Measurements from ENCODE around the gene TGM3. TPM values are rescaled to one million over a fixed set of nuclear protein-coding genes. Genes with fewer than 3 reads are reported as not detected.

Gene TGM3
- total and polyA plus RNA-seq, 10 of the 15 experiments (the other 5 are each of a cell fraction or from before 2014, with no cell fraction given) = not detected

DNA sequence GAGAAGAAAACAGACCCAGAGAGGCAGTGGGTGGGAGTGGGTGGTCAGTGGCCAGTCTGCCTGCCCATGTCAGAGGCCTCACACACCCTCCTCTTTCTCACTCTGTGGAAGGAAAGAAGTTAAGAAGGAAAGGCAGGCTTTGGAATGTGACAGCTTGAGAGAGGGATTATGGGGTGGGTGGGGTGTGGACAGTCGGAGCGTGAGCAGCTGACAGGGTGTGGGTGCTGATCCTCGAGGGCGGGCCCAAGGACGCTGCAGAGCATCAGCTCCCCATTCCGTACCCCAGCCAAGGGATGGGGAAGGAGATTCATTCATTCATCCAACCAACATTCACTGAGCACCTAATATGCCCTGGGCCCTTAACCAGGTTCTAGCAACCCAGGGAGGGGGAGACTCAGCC, 89.7 kb downstream of the TGM3 start:
- H3K9me3 ChIP-seq (replicated peaks; ENCODE audit: control insufficient read depth, insufficient read depth, low read length) = peaks cover 7% of the 10 kb centered on the region; the same call in 2 of the 3 replicates
- CTCF ChIA-PET = interaction anchor here (1.2 kb wide), 1 partner anchor 66 kb away, joined by 3 read pairs; no protein-coding TSS in a partner anchor
- H3K36me3 ChIP-seq (ENCODE audit: control insufficient read depth in 2 of 2, insufficient read depth in 2 of 2, low read length in 1 of 2) = no peaks in the 10 kb centered on the region
- BruUV-seq (replicated peaks) = no TSS peak
- no peak overlapping the region for H3K4me3 ChIP-seq
- no peaks in the 10 kb centered on the region for H3K79me2 ChIP-seq (ENCODE audit: control insufficient read depth, insufficient read depth, low read length)
- no peak overlapping the region for H3K9ac ChIP-seq (ENCODE audit: control insufficient read depth, insufficient read depth, low read length)
- intact Hi-C loops (cut with micrococcal nuclease; ENCODE audit: unreplicated experiment) (no loop called here), in situ Hi-C loops (cut with MboI) (no loop called here)
- peaks cover 4% of the 10 kb centered on the region for H3K4me1 ChIP-seq (ENCODE audit: control insufficient read depth, insufficient read depth, low read length)
- no peak overlapping the region for H2AFZ ChIP-seq (ENCODE audit: control insufficient read depth, low read depth, low read length)
- DNase-seq (ENCODE audit: low read depth, low spot score) (no peak), FAIRE-seq (no peak), ATAC-seq (no peak)
- no peak overlapping the region for H3K4me2 ChIP-seq (ENCODE audit: control insufficient read depth, insufficient read depth)
- H4K20me1 ChIP-seq (ENCODE audit: control insufficient read depth, insufficient read depth) = no peaks in the 10 kb centered on the region
- RAD21 ChIA-PET (ENCODE audit: unreplicated experiment) = no interaction called here
- SMC1A ChIA-PET (ENCODE audit: uncharacterized antibody, unreplicated experiment) = no interaction called here
- POLR2A ChIA-PET = no interaction called here
- 55% methylated on average over 6 of the region's 6 CpGs for WGBS (ENCODE audit: insufficient coverage, insufficient replicate concordance, low lambda C conversion rate, missing lambda C conversion rate)
- no peaks in the 10 kb centered on the region for H3K27me3 ChIP-seq (replicated peaks in 1 of 2; ENCODE audit: control insufficient read depth in 2 of 2, insufficient read depth in 2 of 2, low read length in 1 of 2)
- H3K27ac ChIP-seq (ENCODE audit: control insufficient read depth, insufficient read depth) = no peak overlapping the region
- TF ChIP-seq FOXK2 (IDR thresholded peaks at IDR 0.05) (no peak), ZBED1 (IDR thresholded peaks at IDR 0.05; ENCODE audit: borderline replicate concordance) (no peak), MTA2 (IDR thresholded peaks at IDR 0.05; ENCODE audit: low read depth) (no peak), CBX5 (IDR thresholded peaks at IDR 0.05; ENCODE audit: low read depth) (no peak), NFYB (IDR thresholded peaks at IDR 0.05; ENCODE audit: insufficient read depth, low read depth, low read length) (no peak), NRF1 (conservative IDR thresholded peaks at IDR 0.05; ENCODE audit: low read depth, low read length) (no peak), JUNB (IDR thresholded peaks at IDR 0.05) (no peak)
- TF ChIP-seq, protein P1, sequence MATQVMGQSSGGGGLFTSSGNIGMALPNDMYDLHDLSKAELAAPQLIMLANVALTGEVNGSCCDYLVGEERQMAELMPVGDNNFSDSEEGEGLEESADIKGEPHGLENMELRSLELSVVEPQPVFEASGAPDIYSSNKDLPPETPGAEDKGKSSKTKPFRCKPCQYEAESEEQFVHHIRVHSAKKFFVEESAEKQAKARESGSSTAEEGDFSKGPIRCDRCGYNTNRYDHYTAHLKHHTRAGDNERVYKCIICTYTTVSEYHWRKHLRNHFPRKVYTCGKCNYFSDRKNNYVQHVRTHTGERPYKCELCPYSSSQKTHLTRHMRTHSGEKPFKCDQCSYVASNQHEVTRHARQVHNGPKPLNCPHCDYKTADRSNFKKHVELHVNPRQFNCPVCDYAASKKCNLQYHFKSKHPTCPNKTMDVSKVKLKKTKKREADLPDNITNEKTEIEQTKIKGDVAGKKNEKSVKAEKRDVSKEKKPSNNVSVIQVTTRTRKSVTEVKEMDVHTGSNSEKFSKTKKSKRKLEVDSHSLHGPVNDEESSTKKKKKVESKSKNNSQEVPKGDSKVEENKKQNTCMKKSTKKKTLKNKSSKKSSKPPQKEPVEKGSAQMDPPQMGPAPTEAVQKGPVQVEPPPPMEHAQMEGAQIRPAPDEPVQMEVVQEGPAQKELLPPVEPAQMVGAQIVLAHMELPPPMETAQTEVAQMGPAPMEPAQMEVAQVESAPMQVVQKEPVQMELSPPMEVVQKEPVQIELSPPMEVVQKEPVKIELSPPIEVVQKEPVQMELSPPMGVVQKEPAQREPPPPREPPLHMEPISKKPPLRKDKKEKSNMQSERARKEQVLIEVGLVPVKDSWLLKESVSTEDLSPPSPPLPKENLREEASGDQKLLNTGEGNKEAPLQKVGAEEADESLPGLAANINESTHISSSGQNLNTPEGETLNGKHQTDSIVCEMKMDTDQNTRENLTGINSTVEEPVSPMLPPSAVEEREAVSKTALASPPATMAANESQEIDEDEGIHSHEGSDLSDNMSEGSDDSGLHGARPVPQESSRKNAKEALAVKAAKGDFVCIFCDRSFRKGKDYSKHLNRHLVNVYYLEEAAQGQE (IDR thresholded peaks at IDR 0.05; ENCODE audit: low read depth, low read length) = no peak
- TF ChIP-seq, protein P2, sequence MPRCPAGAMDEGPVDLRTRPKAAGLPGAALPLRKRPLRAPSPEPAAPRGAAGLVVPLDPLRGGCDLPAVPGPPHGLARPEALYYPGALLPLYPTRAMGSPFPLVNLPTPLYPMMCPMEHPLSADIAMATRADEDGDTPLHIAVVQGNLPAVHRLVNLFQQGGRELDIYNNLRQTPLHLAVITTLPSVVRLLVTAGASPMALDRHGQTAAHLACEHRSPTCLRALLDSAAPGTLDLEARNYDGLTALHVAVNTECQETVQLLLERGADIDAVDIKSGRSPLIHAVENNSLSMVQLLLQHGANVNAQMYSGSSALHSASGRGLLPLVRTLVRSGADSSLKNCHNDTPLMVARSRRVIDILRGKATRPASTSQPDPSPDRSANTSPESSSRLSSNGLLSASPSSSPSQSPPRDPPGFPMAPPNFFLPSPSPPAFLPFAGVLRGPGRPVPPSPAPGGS (IDR thresholded peaks at IDR 0.05; ENCODE audit: borderline replicate concordance, insufficient read depth, low read depth, low read length, poor library complexity, severe bottlenecking) = no peak
- TF ChIP-seq, protein P3, sequence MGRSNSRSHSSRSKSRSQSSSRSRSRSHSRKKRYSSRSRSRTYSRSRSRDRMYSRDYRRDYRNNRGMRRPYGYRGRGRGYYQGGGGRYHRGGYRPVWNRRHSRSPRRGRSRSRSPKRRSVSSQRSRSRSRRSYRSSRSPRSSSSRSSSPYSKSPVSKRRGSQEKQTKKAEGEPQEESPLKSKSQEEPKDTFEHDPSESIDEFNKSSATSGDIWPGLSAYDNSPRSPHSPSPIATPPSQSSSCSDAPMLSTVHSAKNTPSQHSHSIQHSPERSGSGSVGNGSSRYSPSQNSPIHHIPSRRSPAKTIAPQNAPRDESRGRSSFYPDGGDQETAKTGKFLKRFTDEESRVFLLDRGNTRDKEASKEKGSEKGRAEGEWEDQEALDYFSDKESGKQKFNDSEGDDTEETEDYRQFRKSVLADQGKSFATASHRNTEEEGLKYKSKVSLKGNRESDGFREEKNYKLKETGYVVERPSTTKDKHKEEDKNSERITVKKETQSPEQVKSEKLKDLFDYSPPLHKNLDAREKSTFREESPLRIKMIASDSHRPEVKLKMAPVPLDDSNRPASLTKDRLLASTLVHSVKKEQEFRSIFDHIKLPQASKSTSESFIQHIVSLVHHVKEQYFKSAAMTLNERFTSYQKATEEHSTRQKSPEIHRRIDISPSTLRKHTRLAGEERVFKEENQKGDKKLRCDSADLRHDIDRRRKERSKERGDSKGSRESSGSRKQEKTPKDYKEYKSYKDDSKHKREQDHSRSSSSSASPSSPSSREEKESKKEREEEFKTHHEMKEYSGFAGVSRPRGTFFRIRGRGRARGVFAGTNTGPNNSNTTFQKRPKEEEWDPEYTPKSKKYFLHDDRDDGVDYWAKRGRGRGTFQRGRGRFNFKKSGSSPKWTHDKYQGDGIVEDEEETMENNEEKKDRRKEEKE (IDR thresholded peaks at IDR 0.05) = no peak
- TF ChIP-seq, protein P4, sequence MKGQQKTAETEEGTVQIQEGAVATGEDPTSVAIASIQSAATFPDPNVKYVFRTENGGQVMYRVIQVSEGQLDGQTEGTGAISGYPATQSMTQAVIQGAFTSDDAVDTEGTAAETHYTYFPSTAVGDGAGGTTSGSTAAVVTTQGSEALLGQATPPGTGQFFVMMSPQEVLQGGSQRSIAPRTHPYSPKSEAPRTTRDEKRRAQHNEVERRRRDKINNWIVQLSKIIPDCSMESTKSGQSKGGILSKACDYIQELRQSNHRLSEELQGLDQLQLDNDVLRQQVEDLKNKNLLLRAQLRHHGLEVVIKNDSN (IDR thresholded peaks at IDR 0.05; ENCODE audit: borderline replicate concordance, extremely low read length, insufficient read depth, low read depth, low read length) = no peak
- TF ChIP-seq, protein P5, sequence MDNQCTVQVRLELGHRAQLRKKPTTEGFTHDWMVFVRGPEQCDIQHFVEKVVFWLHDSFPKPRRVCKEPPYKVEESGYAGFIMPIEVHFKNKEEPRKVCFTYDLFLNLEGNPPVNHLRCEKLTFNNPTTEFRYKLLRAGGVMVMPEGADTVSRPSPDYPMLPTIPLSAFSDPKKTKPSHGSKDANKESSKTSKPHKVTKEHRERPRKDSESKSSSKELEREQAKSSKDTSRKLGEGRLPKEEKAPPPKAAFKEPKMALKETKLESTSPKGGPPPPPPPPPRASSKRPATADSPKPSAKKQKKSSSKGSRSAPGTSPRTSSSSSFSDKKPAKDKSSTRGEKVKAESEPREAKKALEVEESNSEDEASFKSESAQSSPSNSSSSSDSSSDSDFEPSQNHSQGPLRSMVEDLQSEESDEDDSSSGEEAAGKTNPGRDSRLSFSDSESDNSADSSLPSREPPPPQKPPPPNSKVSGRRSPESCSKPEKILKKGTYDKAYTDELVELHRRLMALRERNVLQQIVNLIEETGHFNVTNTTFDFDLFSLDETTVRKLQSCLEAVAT (IDR thresholded peaks at IDR 0.05) = no peak

Data from GM12878 (cell line).